Upper lobe of left lung (tissue), 4 donors: Measurements from ENCODE around the gene GOLGA6L26.
"Not testable (repeated sequence)": the region's sequence is repeated elsewhere in the genome, so short reads cannot be mapped to it uniquely, and the experiment has no call there.

Source experiments
- POLR2A ChIP-seq, 4 donors: fragments of 450-650 bp; IDR thresholded peaks; one replicate each; pipeline ENCODE4 v1.5.1; 2016 to 2017; ENCODE audit warnings: antibody characterized with exemption in 4 of 4, mild to moderate bottlenecking in 2 of 4
- TF ChIP-seq, protein P1 (sequence below), 6 experiments: fragments of 450-650 bp in 4 of 6; fragments of 200-600 bp in 2 of 6; sonication (generic) in 2 of 6; IDR thresholded peaks; one replicate each; pipeline ENCODE4 v1.5.1; 2016 to 2019; ENCODE audit warnings: antibody characterized with exemption in 6 of 6

- not testable (repeated sequence) for TF ChIP-seq POLR2A (IDR thresholded peaks at IDR 0.05)
- TF ChIP-seq, protein P1, sequence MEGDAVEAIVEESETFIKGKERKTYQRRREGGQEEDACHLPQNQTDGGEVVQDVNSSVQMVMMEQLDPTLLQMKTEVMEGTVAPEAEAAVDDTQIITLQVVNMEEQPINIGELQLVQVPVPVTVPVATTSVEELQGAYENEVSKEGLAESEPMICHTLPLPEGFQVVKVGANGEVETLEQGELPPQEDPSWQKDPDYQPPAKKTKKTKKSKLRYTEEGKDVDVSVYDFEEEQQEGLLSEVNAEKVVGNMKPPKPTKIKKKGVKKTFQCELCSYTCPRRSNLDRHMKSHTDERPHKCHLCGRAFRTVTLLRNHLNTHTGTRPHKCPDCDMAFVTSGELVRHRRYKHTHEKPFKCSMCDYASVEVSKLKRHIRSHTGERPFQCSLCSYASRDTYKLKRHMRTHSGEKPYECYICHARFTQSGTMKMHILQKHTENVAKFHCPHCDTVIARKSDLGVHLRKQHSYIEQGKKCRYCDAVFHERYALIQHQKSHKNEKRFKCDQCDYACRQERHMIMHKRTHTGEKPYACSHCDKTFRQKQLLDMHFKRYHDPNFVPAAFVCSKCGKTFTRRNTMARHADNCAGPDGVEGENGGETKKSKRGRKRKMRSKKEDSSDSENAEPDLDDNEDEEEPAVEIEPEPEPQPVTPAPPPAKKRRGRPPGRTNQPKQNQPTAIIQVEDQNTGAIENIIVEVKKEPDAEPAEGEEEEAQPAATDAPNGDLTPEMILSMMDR (IDR thresholded peaks at IDR 0.05): not testable (repeated sequence)
These were observed 28.6 kb upstream of the GOLGA6L26 start for GRCh38 chr15:23362622-23363021.
